SK-N-SH (cell line): ENCODE data around the gene ATP8A2.

Experiments used
- EP300 ChIP-seq, 2 experiments: IDR thresholded peaks; 2 replicates each; pipeline versions ENCODE4 v1.4.0 to v1.6.1; 2012; ENCODE audit warnings: borderline replicate concordance in 1 of 2, low read depth in 1 of 2, low read length in 1 of 2
- EZH2phosphoT487 ChIP-seq: fragments of 200-600 bp; sonication (generic); IDR thresholded peaks from 2 replicates; pipeline ENCODE4 v1.6.1; 2017; ENCODE audit warnings: low read depth, mixed run types, mild to moderate bottlenecking, antibody characterized with exemption, moderate library complexity, borderline replicate concordance
- FOXM1 ChIP-seq: IDR thresholded peaks from 2 replicates; pipeline ENCODE4 v1.4.0; 2012; ENCODE audit warnings: low read depth, mild to moderate bottlenecking
- GABPA ChIP-seq: IDR thresholded peaks from 2 replicates; pipeline ENCODE4 v1.4.0; 2012; ENCODE audit warnings: low read depth, mild to moderate bottlenecking
- POLR2AphosphoS5 ChIP-seq: IDR thresholded peaks from 2 replicates; pipeline ENCODE4 v1.6.1; 2012; ENCODE audit warnings: low read depth, low read length
- RXRA ChIP-seq: IDR thresholded peaks from 2 replicates; pipeline ENCODE4 v1.4.0; 2012; ENCODE audit warnings: low read depth, mild to moderate bottlenecking, borderline replicate concordance
- SMC3 ChIP-seq: IDR thresholded peaks from 2 replicates; pipeline ENCODE4 v1.6.1; 2012; ENCODE audit warnings: low read depth, low read length, improper control_type of control experiment
- TF ChIP-seq, protein P1 (sequence below): fragments of 200-600 bp; sonication (generic); IDR thresholded peaks from 2 replicates; pipeline ENCODE4 v1.6.1; 2017; ENCODE audit warnings: antibody characterized with exemption, mild to moderate bottlenecking, moderate library complexity
- TF ChIP-seq, protein P2 (sequence below): IDR thresholded peaks from 2 replicates; pipeline ENCODE4 v1.4.0; 2012; ENCODE audit warnings: low read depth, borderline replicate concordance
- TF ChIP-seq, protein P3 (sequence below): IDR thresholded peaks from 2 replicates; pipeline ENCODE4 v1.4.0; 2012; ENCODE audit warnings: low read depth

DNA sequence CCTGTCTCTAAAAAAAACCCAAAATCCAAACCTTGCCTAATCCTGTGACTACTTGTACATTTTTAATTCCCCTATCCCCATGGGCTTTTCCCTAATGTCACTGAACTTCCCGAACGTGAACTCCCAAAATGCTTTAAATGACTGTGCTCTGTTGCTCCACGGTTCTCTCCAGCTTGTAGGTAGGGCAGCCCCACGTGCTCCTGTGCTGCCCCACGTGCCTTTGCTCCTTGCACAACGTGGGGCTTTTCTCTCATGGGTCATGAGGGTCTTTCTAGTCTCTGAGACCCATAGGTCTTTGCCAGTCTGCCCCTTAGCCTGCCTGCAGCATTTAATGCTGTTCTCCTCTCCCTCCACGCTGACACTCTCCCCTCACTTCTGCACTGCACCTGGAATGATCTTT, 558.0 kb downstream of the ATP8A2 start:
- TF ChIP-seq, protein P1, sequence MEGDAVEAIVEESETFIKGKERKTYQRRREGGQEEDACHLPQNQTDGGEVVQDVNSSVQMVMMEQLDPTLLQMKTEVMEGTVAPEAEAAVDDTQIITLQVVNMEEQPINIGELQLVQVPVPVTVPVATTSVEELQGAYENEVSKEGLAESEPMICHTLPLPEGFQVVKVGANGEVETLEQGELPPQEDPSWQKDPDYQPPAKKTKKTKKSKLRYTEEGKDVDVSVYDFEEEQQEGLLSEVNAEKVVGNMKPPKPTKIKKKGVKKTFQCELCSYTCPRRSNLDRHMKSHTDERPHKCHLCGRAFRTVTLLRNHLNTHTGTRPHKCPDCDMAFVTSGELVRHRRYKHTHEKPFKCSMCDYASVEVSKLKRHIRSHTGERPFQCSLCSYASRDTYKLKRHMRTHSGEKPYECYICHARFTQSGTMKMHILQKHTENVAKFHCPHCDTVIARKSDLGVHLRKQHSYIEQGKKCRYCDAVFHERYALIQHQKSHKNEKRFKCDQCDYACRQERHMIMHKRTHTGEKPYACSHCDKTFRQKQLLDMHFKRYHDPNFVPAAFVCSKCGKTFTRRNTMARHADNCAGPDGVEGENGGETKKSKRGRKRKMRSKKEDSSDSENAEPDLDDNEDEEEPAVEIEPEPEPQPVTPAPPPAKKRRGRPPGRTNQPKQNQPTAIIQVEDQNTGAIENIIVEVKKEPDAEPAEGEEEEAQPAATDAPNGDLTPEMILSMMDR, result no peak
- TF ChIP-seq POLR2AphosphoS5 (no peak), EP300 (IDR thresholded peaks at IDR 0.05; ENCODE audit: borderline replicate concordance in 1 of 2, low read depth in 1 of 2, low read length in 1 of 2) (no peak), GABPA (no peak), EZH2phosphoT487 (no peak), SMC3 (no peak), RXRA (no peak), FOXM1 (no peak)
- TF ChIP-seq, protein P2, sequence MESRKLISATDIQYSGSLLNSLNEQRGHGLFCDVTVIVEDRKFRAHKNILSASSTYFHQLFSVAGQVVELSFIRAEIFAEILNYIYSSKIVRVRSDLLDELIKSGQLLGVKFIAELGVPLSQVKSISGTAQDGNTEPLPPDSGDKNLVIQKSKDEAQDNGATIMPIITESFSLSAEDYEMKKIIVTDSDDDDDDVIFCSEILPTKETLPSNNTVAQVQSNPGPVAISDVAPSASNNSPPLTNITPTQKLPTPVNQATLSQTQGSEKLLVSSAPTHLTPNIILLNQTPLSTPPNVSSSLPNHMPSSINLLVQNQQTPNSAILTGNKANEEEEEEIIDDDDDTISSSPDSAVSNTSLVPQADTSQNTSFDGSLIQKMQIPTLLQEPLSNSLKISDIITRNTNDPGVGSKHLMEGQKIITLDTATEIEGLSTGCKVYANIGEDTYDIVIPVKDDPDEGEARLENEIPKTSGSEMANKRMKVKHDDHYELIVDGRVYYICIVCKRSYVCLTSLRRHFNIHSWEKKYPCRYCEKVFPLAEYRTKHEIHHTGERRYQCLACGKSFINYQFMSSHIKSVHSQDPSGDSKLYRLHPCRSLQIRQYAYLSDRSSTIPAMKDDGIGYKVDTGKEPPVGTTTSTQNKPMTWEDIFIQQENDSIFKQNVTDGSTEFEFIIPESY, result no peak
- TF ChIP-seq, protein P3, sequence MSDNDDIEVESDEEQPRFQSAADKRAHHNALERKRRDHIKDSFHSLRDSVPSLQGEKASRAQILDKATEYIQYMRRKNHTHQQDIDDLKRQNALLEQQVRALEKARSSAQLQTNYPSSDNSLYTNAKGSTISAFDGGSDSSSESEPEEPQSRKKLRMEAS, result no peak
